SK-N-SH treated with all-trans-retinoic acid at 6 μM for 48 hours (cell line): ENCODE data around the gene CHRM2.

Source experiments
- ARNTL ChIP-seq: fragments of 450-650 bp; formaldehyde crosslinking; IDR thresholded peaks from 2 replicates; pipeline ENCODE4 v1.5.0; 2020; ENCODE audit warnings: low read depth, mild to moderate bottlenecking, moderate library complexity, borderline replicate concordance
- CSDC2 ChIP-seq: fragments of 250-450 bp; sonication (Bioruptor Pico); IDR thresholded peaks from 2 replicates; pipeline ENCODE4 v1.5.0; 2020; ENCODE audit warnings: mild to moderate bottlenecking, moderate library complexity
- ESRRG ChIP-seq: fragments of 250-450 bp; sonication (Bioruptor Pico); IDR thresholded peaks from 2 replicates; pipeline ENCODE4 v1.6.1; 2021; ENCODE audit warnings: mild to moderate bottlenecking
- SNAI2 ChIP-seq: fragments of 250-450 bp; sonication (Bioruptor Pico); IDR thresholded peaks from 2 replicates; pipeline ENCODE4 v1.5.0; 2020; ENCODE audit warnings: mild to moderate bottlenecking, moderate library complexity
- TOX ChIP-seq: fragments of 250-450 bp; sonication (Bioruptor Pico); IDR thresholded peaks from 2 replicates; pipeline ENCODE4 v1.8.0; 2021; ENCODE audit warnings: mild to moderate bottlenecking, moderate library complexity, borderline replicate concordance
- TSHZ2 ChIP-seq: fragments of 250-450 bp; sonication (Bioruptor Pico); IDR thresholded peaks from 2 replicates; pipeline ENCODE4 v1.5.0; 2020; ENCODE audit warnings: mild to moderate bottlenecking, moderate library complexity
- ZFP3 ChIP-seq: fragments of 250-450 bp; sonication (Bioruptor Pico); IDR thresholded peaks from 2 replicates; pipeline ENCODE4 v1.5.0; 2020; ENCODE audit warnings: mild to moderate bottlenecking, moderate library complexity
- TF ChIP-seq, protein P1 (sequence below): fragments of 250-450 bp; sonication (Bioruptor Pico); IDR thresholded peaks from 2 replicates; pipeline ENCODE4 v1.8.0; 2020; ENCODE audit warnings: mild to moderate bottlenecking, moderate library complexity, borderline replicate concordance

GRCh38 chr7:136865236-136865635, 3.2 kb upstream of the CHRM2 start:
- TF ChIP-seq, protein P1, sequence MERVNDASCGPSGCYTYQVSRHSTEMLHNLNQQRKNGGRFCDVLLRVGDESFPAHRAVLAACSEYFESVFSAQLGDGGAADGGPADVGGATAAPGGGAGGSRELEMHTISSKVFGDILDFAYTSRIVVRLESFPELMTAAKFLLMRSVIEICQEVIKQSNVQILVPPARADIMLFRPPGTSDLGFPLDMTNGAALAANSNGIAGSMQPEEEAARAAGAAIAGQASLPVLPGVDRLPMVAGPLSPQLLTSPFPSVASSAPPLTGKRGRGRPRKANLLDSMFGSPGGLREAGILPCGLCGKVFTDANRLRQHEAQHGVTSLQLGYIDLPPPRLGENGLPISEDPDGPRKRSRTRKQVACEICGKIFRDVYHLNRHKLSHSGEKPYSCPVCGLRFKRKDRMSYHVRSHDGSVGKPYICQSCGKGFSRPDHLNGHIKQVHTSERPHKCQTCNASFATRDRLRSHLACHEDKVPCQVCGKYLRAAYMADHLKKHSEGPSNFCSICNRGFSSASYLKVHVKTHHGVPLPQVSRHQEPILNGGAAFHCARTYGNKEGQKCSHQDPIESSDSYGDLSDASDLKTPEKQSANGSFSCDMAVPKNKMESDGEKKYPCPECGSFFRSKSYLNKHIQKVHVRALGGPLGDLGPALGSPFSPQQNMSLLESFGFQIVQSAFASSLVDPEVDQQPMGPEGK (CRISPR knock-in tag), result no peak
- TF ChIP-seq ARNTL (CRISPR knock-in tag) (no peak), TOX (CRISPR knock-in tag) (no peak), ESRRG (CRISPR knock-in tag) (no peak), TSHZ2 (CRISPR knock-in tag) (no peak), CSDC2 (CRISPR knock-in tag) (no peak), ZFP3 (CRISPR knock-in tag) (no peak), SNAI2 (CRISPR knock-in tag) (no peak)
